Activated naive CD8-positive, alpha-beta T cell treated with anti-CD3 and anti-CD28 coated beads, Interleukin-2, amount 50 U/mL, for 24 hours (primary cell): ENCODE results near the gene TMEM161A.

Experiments used
- ATAC-seq: fragments of 150-1000 bp; cut with Tn5 transposase; one replicate; pipeline ENCODE4 v1.10.0; 2021
- DNase-seq: peaks from one replicate; pipeline ENCODE4 v3.0.0; 2021
- H3K27ac Mint-ChIP-seq: one replicate; pipeline ENCODE4 v1.8.0; 2021; ENCODE audit warnings: mild to moderate bottlenecking, mixed read lengths
- H3K27me3 Mint-ChIP-seq: one replicate; pipeline ENCODE4 v1.8.0; 2021; ENCODE audit warnings: mixed read lengths
- H3K36me3 Mint-ChIP-seq: one replicate; pipeline ENCODE4 v1.8.0; 2021; ENCODE audit warnings: low read depth, mixed read lengths
- H3K4me1 Mint-ChIP-seq: one replicate; pipeline ENCODE4 v1.8.0; 2021; ENCODE audit warnings: mixed read lengths
- H3K4me3 Mint-ChIP-seq: one replicate; pipeline ENCODE4 v1.8.0; 2021; ENCODE audit warnings: mild to moderate bottlenecking, moderate library complexity, mixed read lengths
- H3K9me3 Mint-ChIP-seq: one replicate; pipeline ENCODE4 v1.8.0; 2021; ENCODE audit warnings: mixed read lengths

The TMEM161A gene

GRCh38 chr19:19075126-19075525 lies 63.2 kb downstream of the TMEM161A start:
- Mint-ChIP-seq H3K9me3 (no peaks in the 10 kb centered on the region), H3K27ac (no peak overlapping the region), H3K27me3 (no peaks in the 10 kb centered on the region), H3K4me1 (peaks cover 4% of the 10 kb centered on the region), H3K4me3 (no peak overlapping the region), H3K36me3 (peaks cover 4% of the 10 kb centered on the region)
- ATAC-seq (no peak), DNase-seq (no peak)

- H3K36me3 Mint-ChIP-seq: peaks cover 4% of the 10 kb centered on the region
- peaks cover 7% of the 10 kb centered on the region for H3K4me1 Mint-ChIP-seq
- no peaks in the 10 kb centered on the region for H3K9me3 Mint-ChIP-seq
- no peak overlapping the region for H3K4me3 Mint-ChIP-seq
- H3K27me3 Mint-ChIP-seq: no peaks in the 10 kb centered on the region
- no peak overlapping the region for H3K27ac Mint-ChIP-seq
- ATAC-seq (no peak), DNase-seq (no peak)
These were observed 63.9 kb downstream of the TMEM161A start for GRCh38 chr19:19074196-19074882.

- no peak overlapping the region for H3K27ac Mint-ChIP-seq
These were observed 66.4 kb downstream of the TMEM161A start for GRCh38 chr19:19071897-19072296.

More at GRCh38 chr19:19071897-19072296, 66.4 kb downstream of the TMEM161A start:
- Mint-ChIP-seq H3K4me3 (no peak overlapping the region), H3K36me3 (no peaks in the 10 kb centered on the region), H3K4me1 (peaks cover 18% of the 10 kb centered on the region), H3K27me3 (no peaks in the 10 kb centered on the region), H3K9me3 (no peaks in the 10 kb centered on the region)
- ATAC-seq (no peak), DNase-seq (no peak)
